GM18858 (cell line): ENCODE measurements around the gene RASA3.

Source experiments
- ATAC-seq: cut with Tn5 transposase; IDR thresholded peaks from one replicate; pipeline ENCODE4 v1.9.1; 2021; ENCODE audit not compliant: unreplicated experiment

Gene RASA3

GRCh38 chr13:113960276-113960948 is 172.0 kb downstream of the RASA3 start:
- no peak for ATAC-seq

GRCh38 chr13:113959198-113959597 is 173.2 kb downstream of the RASA3 start:
- ATAC-seq: no peak

GRCh38 chr13:113958373-113958772 is 174.1 kb downstream of the RASA3 start:
- no peak for ATAC-seq

- no peak for ATAC-seq
Measured at GRCh38 chr13:113956571-113956970, 175.9 kb downstream of the RASA3 start.

- ATAC-seq: no peak
Measured at GRCh38 chr13:113955691-113956090, 176.7 kb downstream of the RASA3 start.

GRCh38 chr13:113955235-113955634 is 177.2 kb downstream of the RASA3 start:
- ATAC-seq: no peak

GRCh38 chr13:113954046-113954835 is 178.2 kb downstream of the RASA3 start:
- ATAC-seq: no peak

- ATAC-seq: no peak
Measured at GRCh38 chr13:113953561-113953960, 178.9 kb downstream of the RASA3 start.

GRCh38 chr13:113952983-113953520 is 179.4 kb downstream of the RASA3 start:
- no peak for ATAC-seq

- no peak for ATAC-seq
Measured at GRCh38 chr13:113952151-113952982, 180.1 kb downstream of the RASA3 start.

GRCh38 chr13:113951246-113951999 is 181.0 kb downstream of the RASA3 start:
- ATAC-seq: peak; percentile 63

GRCh38 chr13:113950451-113951245 is 181.8 kb downstream of the RASA3 start:
- peak; percentile 15 for ATAC-seq

GRCh38 chr13:113949546-113949945 is 182.9 kb downstream of the RASA3 start:
- ATAC-seq: no peak

GRCh38 chr13:113948034-113948742 is 184.2 kb downstream of the RASA3 start:
- no peak for ATAC-seq

GRCh38 chr13:113947311-113948033 is 185.0 kb downstream of the RASA3 start:
- ATAC-seq: no peak

GRCh38 chr13:113946409-113947181 is 185.8 kb downstream of the RASA3 start:
- no peak for ATAC-seq

- ATAC-seq: no peak
Measured at GRCh38 chr13:113945857-113946408, 186.5 kb downstream of the RASA3 start.
